Measurements from ENCODE around the gene IDH3G. TPM values are rescaled to one million over a fixed set of nuclear protein-coding genes. Genes with fewer than 3 reads are reported as not detected.
A peak's percentile ranks its signal among the peaks of the same experiment; 100 is the strongest.

IDH3G gene
- total RNA-seq, 6 experiments from 2014 or later = 19.4 to 70.1 (median 27.4) TPM

- H3K9me3 ChIP-seq = no peaks in the 10 kb centered on the region
- no peaks in the 10 kb centered on the region for H3K36me3 ChIP-seq
- H3K27ac ChIP-seq = no peak overlapping the region
- no peak overlapping the region for H3K4me3 ChIP-seq
- no peak for ATAC-seq
- H3K4me1 ChIP-seq = no peaks in the 10 kb centered on the region
- DNase-seq = peak in 2 of 3 donors; percentile 10 to 49
- TF ChIP-seq POLR2A (IDR thresholded peaks at IDR 0.05) (no peak), CTCF (IDR thresholded peaks at IDR 0.05) (no peak)
- 79% methylated on average over 8 of the region's 22 CpGs for WGBS (ENCODE audit: insufficient coverage, low coverage, low lambda C conversion rate, missing lambda C conversion rate)
- intact Hi-C loops (cut with DNase I) = no loop called here
- no peaks in the 10 kb centered on the region for H3K27me3 ChIP-seq
These were observed 17.5 kb downstream of the IDH3G start for GRCh38 chrX:153776611-153777045.

- no peak overlapping the region for H3K4me3 ChIP-seq
- H3K27ac ChIP-seq = no peak overlapping the region
- TF ChIP-seq POLR2A (IDR thresholded peaks at IDR 0.05) = no peak
- no peak for TF ChIP-seq CTCF (IDR thresholded peaks at IDR 0.05)
- no peaks in the 10 kb centered on the region for H3K9me3 ChIP-seq
- H3K4me1 ChIP-seq = no peaks in the 10 kb centered on the region
- WGBS (ENCODE audit: insufficient coverage, low coverage, low lambda C conversion rate, missing lambda C conversion rate) = 65% methylated on average over 10 of the region's 20 CpGs
- DNase-seq (peak in 2 of 3 donors; percentile 10 to 37), ATAC-seq (no peak)
- H3K27me3 ChIP-seq = no peaks in the 10 kb centered on the region
- intact Hi-C loops (cut with DNase I) = no loop called here
- no peaks in the 10 kb centered on the region for H3K36me3 ChIP-seq
These were observed 18.0 kb downstream of the IDH3G start for GRCh38 chrX:153776120-153776599.

GRCh38 chrX:153775293-153776119 lies 18.7 kb downstream of the IDH3G start:
- ATAC-seq (no peak), DNase-seq (peak in 2 of 3 donors; percentile 17 to 50)
- no peaks in the 10 kb centered on the region for H3K27me3 ChIP-seq
- no peaks in the 10 kb centered on the region for H3K9me3 ChIP-seq
- H3K4me1 ChIP-seq = no peaks in the 10 kb centered on the region
- no peak for TF ChIP-seq CTCF (IDR thresholded peaks at IDR 0.05)
- no peak for TF ChIP-seq POLR2A (IDR thresholded peaks at IDR 0.05)
- intact Hi-C loops (cut with DNase I) = no loop called here
- H3K36me3 ChIP-seq = no peaks in the 10 kb centered on the region
- H3K27ac ChIP-seq = no peak overlapping the region
- 82% methylated on average over 11 of the region's 42 CpGs for WGBS (ENCODE audit: insufficient coverage, low coverage, low lambda C conversion rate, missing lambda C conversion rate)
- H3K4me3 ChIP-seq = no peak overlapping the region

- peak in 2 of 3 donors; percentile 14 to 56 for DNase-seq
- H3K27ac ChIP-seq = no peak overlapping the region
- no peaks in the 10 kb centered on the region for H3K36me3 ChIP-seq
- H3K4me1 ChIP-seq = no peaks in the 10 kb centered on the region
- no peak for TF ChIP-seq POLR2A (IDR thresholded peaks at IDR 0.05)
- no peaks in the 10 kb centered on the region for H3K27me3 ChIP-seq
- H3K9me3 ChIP-seq = no peaks in the 10 kb centered on the region
- intact Hi-C loops (cut with DNase I) = no loop called here
- 100% methylated on average over 1 of the region's 37 CpGs for WGBS (ENCODE audit: insufficient coverage, low coverage, low lambda C conversion rate, missing lambda C conversion rate)
- ATAC-seq = no peak
- H3K4me3 ChIP-seq = no peak overlapping the region
These were observed 19.4 kb downstream of the IDH3G start for GRCh38 chrX:153774576-153775292.
